ENCODE data around the gene SMIM32. TPM values are rescaled to one million over a fixed set of nuclear protein-coding genes. Genes with fewer than 3 reads are reported as not detected.
A peak's percentile ranks its signal among the peaks of the same experiment; 100 is the strongest.

SMIM32 gene
- total RNA-seq, 2 donors from 2014 or later, result 0.15 to 0.20 TPM

DNA sequence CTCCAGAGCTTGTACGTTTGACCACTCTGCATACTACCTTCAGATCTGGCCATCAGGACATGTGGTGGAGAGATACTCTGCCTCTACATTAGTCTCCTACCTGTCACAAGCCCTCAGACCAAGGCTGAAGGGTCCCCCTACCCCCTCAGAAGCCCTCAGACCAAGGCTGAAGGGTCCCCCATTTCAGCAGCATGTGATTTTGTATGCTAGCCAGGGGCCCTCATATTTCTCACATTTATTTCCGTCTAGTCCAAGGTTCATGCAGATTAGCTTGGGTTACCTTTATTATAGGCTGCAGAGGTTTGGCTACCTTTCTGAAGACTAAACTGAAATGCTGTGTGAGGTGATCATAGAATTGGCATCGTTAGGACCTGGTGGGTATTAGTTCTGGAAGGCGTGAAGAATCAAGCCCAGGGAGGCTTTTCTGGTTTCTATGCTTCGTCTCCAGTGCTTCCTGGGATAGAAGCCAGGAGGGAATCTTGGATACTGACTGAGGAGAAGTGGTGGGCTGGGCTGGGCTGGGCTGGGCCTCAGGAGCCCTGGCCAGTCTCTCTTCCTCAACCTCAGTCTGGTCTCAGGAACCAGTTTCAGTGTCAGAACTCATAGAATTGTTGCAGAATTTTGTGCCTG is 2.8 kb downstream of the SMIM32 start:
- peaks cover 21% of the 10 kb centered on the region for H3K36me3 Mint-ChIP-seq (ENCODE audit: low read depth)
- H3K27me3 Mint-ChIP-seq (ENCODE audit: insufficient read depth), result peaks cover 60% of the 10 kb centered on the region
- Histone ChIP-seq H3K4me1 (ENCODE audit: control insufficient read depth, insufficient read depth, low read length) (no peaks in the 10 kb centered on the region), H3K9me3 (ENCODE audit: control insufficient read depth, low read length) (no peaks in the 10 kb centered on the region), H3K9ac (ENCODE audit: extremely low read depth, low read length, poor library complexity, severe bottlenecking) (no peak overlapping the region), H3K27me3 (ENCODE audit: control insufficient read depth, insufficient read depth, low read length, poor library complexity, severe bottlenecking) (peaks cover 57% of the 10 kb centered on the region), H3K27ac (ENCODE audit: low read depth, low read length) (no peak overlapping the region), H3K4me3 (ENCODE audit: low read length) (no peak overlapping the region), H3K36me3 (ENCODE audit: control insufficient read depth, insufficient read depth, low read length) (peaks cover 29% of the 10 kb centered on the region)
- DNase-seq, result peak; percentile 41
- H3K27ac Mint-ChIP-seq, result no peak overlapping the region
- no peaks in the 10 kb centered on the region for H3K9me3 Mint-ChIP-seq
- no peak overlapping the region for H3K4me3 Mint-ChIP-seq
- 90 to 93% methylated on average over 3 to 5 of the region's 5 CpGs for WGBS, 2 experiments (ENCODE audit: insufficient coverage in 1 of 2, insufficient read length in 1 of 2)
- H3K4me1 Mint-ChIP-seq, result peaks cover 15% of the 10 kb centered on the region
- TF ChIP-seq, protein P1, sequence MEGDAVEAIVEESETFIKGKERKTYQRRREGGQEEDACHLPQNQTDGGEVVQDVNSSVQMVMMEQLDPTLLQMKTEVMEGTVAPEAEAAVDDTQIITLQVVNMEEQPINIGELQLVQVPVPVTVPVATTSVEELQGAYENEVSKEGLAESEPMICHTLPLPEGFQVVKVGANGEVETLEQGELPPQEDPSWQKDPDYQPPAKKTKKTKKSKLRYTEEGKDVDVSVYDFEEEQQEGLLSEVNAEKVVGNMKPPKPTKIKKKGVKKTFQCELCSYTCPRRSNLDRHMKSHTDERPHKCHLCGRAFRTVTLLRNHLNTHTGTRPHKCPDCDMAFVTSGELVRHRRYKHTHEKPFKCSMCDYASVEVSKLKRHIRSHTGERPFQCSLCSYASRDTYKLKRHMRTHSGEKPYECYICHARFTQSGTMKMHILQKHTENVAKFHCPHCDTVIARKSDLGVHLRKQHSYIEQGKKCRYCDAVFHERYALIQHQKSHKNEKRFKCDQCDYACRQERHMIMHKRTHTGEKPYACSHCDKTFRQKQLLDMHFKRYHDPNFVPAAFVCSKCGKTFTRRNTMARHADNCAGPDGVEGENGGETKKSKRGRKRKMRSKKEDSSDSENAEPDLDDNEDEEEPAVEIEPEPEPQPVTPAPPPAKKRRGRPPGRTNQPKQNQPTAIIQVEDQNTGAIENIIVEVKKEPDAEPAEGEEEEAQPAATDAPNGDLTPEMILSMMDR (conservative IDR thresholded peaks at IDR 0.05), result no peak

DNA sequence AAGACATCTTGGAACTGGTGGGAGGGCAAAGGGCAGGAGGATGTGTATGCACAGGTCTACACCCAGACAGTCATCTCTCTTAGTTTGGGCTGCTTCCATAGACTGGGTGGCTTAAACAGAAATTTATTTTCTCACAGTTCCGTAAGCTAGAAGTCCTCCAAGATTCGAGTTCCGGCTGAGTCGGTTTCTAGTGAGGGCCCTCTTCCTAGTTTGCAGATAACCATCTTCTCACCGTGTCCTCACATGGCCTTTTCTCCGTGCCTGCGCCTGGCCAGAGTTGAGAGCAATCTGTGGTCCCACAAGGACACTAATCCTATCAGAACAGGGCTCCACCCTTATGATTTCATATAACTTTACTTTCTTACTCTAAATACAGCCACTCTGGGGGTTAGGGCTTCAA is 4.1 kb downstream of the SMIM32 start:
- no peak for DNase-seq
- WGBS, 2 experiments (ENCODE audit: insufficient coverage in 1 of 2, insufficient read length in 1 of 2), result 93 to 99% methylated on average over 7 of the region's 7 CpGs
- Mint-ChIP-seq H3K9me3 (no peaks in the 10 kb centered on the region), H3K4me1 (peaks cover 15% of the 10 kb centered on the region), H3K27ac (no peak overlapping the region), H3K36me3 (ENCODE audit: low read depth) (peaks cover 21% of the 10 kb centered on the region), H3K27me3 (ENCODE audit: insufficient read depth) (peaks cover 46% of the 10 kb centered on the region), H3K4me3 (no peak overlapping the region)
- H3K9me3 ChIP-seq (ENCODE audit: control insufficient read depth, low read length), result no peaks in the 10 kb centered on the region
- TF ChIP-seq, protein P1 (conservative IDR thresholded peaks at IDR 0.05), result no peak
- H3K27ac ChIP-seq (ENCODE audit: low read depth, low read length), result no peak overlapping the region
- H3K4me3 ChIP-seq (ENCODE audit: low read length), result no peak overlapping the region
- H3K4me1 ChIP-seq (ENCODE audit: control insufficient read depth, insufficient read depth, low read length), result no peaks in the 10 kb centered on the region
- peaks cover 29% of the 10 kb centered on the region for H3K36me3 ChIP-seq (ENCODE audit: control insufficient read depth, insufficient read depth, low read length)
- H3K9ac ChIP-seq (ENCODE audit: extremely low read depth, low read length, poor library complexity, severe bottlenecking), result no peak overlapping the region
- peaks cover 44% of the 10 kb centered on the region for H3K27me3 ChIP-seq (ENCODE audit: control insufficient read depth, insufficient read depth, low read length, poor library complexity, severe bottlenecking)

DNA sequence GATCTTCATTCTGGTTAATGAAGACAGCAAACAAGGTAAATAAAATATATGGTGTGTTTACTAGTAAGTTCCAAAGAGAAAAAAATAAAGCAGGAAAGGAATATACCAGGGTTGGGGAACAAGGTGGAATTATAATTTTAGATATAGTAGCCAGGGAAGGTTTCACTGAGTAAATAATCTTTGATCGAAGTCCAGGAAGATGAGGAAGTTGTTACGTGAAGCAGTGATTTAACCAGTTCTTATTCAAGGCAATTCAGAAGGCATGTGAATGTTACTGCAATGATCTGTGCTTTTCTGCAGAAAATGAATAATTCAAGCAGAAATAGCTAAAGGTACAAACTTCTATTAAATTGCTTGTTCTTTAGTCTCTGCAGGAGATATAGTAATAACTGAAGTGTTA is 6.2 kb downstream of the SMIM32 start:
- TF ChIP-seq, protein P1 (conservative IDR thresholded peaks at IDR 0.05), result no peak
- Histone ChIP-seq H3K9me3 (ENCODE audit: control insufficient read depth, low read length) (no peaks in the 10 kb centered on the region), H3K27ac (ENCODE audit: low read depth, low read length) (no peak overlapping the region), H3K9ac (ENCODE audit: extremely low read depth, low read length, poor library complexity, severe bottlenecking) (no peak overlapping the region), H3K27me3 (ENCODE audit: control insufficient read depth, insufficient read depth, low read length, poor library complexity, severe bottlenecking) (peaks cover 24% of the 10 kb centered on the region), H3K36me3 (ENCODE audit: control insufficient read depth, insufficient read depth, low read length) (peaks cover 40% of the 10 kb centered on the region), H3K4me1 (ENCODE audit: control insufficient read depth, insufficient read depth, low read length) (no peaks in the 10 kb centered on the region), H3K4me3 (ENCODE audit: low read length) (no peak overlapping the region)
- Mint-ChIP-seq H3K4me1 (peaks cover 9% of the 10 kb centered on the region), H3K27me3 (ENCODE audit: insufficient read depth) (peaks cover 32% of the 10 kb centered on the region), H3K27ac (no peak overlapping the region), H3K36me3 (ENCODE audit: low read depth) (peaks cover 34% of the 10 kb centered on the region), H3K9me3 (no peaks in the 10 kb centered on the region), H3K4me3 (no peak overlapping the region)
- no peak for DNase-seq
- WGBS, 2 experiments (ENCODE audit: insufficient coverage in 1 of 2, insufficient read length in 1 of 2), result 92 to 98% methylated on average over 2 of the region's 2 CpGs
